CD4-positive, alpha-beta T cell treated with Interleukin-15 for 1 hour (primary cell): Measurements from ENCODE around the gene CBX6.
"Not testable (repeated sequence)": the region's sequence is repeated elsewhere in the genome, so short reads cannot be mapped to it uniquely, and the experiment has no call there.

Experiments
- DNase-seq: peaks from one replicate; pipeline ENCODE4 v3.0.0-alpha.2; 2020

CBX6 gene

GRCh38 chr22:38872172-38872830 is at the start of gene CBX6:
Gene CBX6 (minus strand): TSS chr22:38872216. CDS start chr22:38872190, 26 bp downstream.
- peak; percentile 94 for DNase-seq

DNA sequence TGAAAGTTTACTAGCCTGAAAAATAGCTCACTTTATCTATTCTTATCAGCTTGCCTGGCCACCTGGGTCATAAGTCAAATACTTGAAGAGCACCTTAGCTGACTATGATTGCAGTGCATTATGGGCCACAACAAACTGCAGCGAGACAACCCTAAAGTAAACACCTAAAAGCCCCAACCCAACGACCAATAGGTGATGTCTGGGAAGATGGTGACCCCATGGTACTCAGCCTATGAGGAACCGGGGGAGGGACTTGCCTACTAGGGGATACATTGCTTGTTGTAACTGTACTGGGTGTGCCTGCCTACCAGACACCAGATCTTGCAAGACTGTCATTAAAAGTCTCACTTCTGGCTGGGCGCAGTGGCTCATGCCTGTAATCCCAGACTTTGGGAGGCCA is 49.8 kb upstream of the CBX6 start:
- DNase-seq: no peak

DNA sequence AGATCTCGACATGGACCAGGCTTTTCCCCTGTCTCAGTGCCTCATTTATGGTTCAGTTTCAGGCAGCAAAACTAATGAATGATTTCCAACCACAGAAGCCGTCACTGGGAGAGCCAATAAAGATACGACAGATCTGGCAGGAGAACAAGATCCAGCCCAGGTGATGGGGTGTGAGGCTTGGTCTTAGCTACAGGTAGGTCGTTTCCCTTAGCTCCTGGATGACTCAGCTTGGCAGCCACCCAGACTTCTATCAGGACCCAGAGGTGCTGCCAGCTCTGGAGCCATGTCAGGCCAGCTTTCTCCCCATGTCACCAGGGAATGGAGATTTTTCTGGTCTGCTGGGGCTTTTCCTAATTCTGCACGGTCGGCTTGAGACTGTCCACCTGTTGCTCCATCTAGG is 49.1 kb upstream of the CBX6 start:
- no peak for DNase-seq

DNA sequence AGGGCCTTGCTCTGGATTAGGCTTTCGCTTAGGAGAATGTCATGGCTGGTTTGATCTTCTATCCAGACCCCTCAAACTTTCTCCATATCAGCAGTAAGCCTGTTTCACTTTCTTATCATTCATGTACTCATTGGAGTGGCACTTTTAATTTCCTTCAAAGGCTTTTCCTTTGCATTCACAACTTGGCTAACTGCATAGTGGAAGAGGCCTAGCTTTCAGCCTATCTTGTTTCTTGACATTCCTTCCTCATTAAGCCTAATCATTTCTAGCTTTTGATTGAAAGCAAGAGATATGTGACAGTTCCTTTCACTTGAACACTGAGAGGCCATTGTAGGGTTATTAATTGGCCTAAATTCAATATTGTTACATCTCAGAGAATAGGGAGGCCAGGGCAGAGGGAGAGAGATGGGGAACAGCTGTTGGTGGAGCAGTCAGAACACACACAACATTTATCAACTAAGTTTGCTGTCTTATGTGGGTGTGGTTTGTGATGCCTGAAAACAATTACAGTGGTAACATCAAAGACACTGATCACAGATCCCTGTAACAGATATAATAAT is 47.7 kb upstream of the CBX6 start:
- no peak for DNase-seq

DNA sequence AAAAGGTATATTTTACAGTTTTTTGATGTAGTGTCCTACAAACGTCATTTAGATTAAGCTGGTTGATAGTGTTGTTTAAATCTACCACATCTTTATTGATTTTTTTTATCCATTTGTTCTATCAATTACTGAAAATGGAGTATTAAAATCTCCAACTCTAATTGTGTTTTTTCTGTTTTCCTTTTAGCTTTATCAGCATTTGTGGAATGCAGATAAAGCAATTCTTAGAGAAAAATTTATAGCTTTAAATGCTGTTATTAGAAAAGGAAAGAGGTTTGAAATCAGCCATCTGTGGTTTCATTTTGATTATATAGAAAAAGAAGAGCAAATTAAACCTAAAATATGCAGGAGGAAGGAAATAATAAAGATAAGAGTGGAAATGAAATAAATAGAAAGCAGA is 39.4 kb upstream of the CBX6 start:
- no peak for DNase-seq

- no peak for DNase-seq
These were observed 35.8 kb upstream of the CBX6 start for GRCh38 chr22:38907767-38908166.

GRCh38 chr22:38906052-38906451 is 34.0 kb upstream of the CBX6 start:
- DNase-seq: no peak

GRCh38 chr22:38904052-38904617 is 32.1 kb upstream of the CBX6 start:
- not testable (repeated sequence) for DNase-seq

DNA sequence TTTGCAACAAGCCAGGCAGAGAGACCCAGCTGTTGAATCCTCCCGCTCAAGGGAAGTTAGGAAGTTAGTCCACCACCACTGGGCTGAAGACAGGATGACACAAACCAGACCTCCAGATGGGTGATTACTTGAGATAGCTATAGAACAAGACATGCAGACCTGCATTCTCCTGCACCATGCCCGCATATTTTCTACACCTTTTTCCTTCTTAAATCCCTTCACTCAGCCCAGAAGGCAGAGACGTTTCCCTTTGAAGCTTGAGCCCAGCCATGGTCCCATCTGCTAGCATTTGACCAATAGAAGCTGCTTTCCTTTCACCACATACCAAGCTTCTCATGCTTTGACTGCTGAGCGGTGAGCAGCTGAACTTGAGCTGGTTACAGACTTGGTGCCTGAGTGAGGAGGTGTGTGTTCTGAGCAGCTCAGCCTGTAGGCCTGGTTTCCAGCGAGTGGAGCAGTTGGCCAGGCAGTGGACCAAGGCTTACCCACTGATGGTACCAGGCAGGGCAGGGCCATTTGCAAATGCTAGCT is 29.2 kb upstream of the CBX6 start:
- no peak for DNase-seq

GRCh38 chr22:38900677-38901076 is 28.7 kb upstream of the CBX6 start:
- no peak for DNase-seq

- no peak for DNase-seq
These were observed 19.2 kb upstream of the CBX6 start for GRCh38 chr22:38891256-38891655.

GRCh38 chr22:38890377-38890776 is 18.4 kb upstream of the CBX6 start:
- no peak for DNase-seq

DNA sequence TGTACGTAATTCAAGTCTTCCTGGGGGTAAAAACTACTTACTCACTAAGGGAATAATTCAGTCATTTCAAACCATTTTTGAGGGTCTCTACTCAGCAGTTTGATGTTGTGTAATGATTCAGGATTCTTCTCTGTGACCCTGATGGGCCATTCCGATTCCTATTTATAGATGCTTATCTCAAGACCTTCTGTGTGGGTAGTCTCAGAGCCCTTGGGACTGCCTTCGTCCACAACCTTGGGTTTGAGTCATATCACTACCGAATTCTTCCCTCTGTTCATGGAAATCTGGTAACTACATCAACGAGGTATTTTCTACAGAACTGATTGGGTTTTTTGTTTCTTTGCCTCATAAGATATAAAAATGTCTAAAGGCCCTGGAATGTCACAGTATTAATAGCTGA is 14.3 kb upstream of the CBX6 start:
- DNase-seq: no peak

DNA sequence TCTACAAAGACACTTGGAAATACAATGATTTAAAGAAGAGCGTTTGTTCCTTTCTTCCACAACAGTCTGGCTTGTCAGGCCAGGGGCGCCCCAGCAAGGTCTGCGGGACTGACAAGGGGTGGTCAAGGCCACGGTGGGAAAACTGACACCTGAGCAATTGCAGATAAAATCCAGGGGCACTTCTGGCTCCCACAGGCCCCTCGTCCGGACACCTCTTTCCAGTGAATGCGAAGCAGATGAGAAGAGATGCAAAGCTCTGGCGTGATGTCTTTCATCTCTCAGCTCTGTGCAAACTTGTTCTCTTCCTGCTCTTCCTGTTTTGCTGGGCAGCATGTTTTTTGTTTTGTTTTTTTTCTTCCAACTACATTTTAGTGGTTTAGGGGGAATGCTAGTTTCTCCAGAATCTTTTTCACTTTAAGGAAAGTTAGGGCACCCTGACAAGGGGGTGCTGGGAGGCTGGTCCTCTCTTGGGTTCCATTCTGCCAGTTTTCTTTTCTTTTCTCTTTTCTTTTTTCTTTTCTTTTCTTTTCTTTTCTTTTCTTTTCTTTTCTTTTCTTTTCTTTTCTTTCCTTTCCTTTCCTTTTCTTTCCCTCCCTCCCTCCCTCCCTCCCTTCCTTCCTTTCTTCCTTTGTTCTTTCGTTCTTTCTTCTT is 11.1 kb upstream of the CBX6 start:
- DNase-seq: no peak

GRCh38 chr22:38881997-38882879 is 10.2 kb upstream of the CBX6 start:
- DNase-seq: no peak

DNA sequence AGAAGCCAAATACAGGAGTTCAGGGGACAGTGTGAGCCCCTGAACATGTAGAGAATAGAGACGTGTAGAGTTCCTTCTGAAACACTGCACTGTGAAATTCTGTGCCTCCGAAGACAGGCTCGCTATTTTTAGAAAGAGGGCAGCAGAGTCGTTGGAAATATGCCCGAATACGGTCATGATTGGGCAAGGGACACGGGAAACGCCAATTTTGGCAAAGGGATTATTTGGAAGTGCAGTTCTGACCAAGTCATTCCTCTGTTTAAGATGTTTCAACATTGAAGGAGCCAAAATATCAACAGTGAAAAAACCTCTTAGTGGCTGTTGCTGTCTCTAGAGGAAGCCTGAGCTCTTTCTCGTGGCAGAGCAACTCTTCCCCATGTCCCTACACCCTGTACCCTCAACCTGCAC is 9.5 kb upstream of the CBX6 start:
- DNase-seq: no peak

DNA sequence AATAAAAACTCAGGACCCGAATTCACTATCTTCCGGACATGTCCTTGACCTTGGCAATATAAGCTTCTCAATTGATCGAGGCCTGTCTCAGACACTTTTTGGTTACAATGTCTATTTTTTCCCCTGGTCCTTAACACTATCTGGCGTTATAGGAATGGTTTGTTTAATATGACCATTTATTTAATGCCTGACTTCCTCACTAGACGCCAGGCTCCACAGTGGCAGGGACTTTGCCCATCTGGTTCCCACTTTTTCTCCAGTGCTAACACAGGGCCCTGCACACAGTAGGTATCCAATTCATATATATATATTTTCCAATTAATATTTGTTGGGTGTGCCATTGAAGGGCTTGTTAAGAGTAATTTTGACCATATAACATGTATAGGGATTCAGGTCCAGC is 7.9 kb upstream of the CBX6 start:
- DNase-seq: no peak

GRCh38 chr22:38879108-38879729 is 7.2 kb upstream of the CBX6 start:
- no peak for DNase-seq

DNA sequence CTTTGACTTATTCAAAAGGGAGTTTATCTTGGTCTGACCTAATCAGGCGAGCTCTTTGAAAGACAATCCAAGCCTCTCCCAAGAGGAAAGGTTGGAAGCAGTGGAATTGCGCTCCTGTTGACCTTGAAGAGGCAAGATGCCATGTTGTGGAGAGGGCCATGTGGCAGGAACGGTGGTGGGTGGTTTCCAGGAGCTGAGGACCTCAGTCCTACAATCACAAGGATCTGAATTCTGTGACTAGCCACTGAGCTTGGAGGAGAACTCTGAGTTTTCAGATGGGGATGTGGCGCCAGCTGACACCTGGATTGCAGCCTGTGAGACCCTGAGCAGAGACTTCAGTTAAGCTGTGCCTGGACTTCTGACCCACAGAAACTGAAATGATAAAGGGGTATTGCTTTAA is 6.0 kb upstream of the CBX6 start:
- no peak for DNase-seq

GRCh38 chr22:38874529-38875222 is 2.7 kb upstream of the CBX6 start:
- DNase-seq: no peak

DNA sequence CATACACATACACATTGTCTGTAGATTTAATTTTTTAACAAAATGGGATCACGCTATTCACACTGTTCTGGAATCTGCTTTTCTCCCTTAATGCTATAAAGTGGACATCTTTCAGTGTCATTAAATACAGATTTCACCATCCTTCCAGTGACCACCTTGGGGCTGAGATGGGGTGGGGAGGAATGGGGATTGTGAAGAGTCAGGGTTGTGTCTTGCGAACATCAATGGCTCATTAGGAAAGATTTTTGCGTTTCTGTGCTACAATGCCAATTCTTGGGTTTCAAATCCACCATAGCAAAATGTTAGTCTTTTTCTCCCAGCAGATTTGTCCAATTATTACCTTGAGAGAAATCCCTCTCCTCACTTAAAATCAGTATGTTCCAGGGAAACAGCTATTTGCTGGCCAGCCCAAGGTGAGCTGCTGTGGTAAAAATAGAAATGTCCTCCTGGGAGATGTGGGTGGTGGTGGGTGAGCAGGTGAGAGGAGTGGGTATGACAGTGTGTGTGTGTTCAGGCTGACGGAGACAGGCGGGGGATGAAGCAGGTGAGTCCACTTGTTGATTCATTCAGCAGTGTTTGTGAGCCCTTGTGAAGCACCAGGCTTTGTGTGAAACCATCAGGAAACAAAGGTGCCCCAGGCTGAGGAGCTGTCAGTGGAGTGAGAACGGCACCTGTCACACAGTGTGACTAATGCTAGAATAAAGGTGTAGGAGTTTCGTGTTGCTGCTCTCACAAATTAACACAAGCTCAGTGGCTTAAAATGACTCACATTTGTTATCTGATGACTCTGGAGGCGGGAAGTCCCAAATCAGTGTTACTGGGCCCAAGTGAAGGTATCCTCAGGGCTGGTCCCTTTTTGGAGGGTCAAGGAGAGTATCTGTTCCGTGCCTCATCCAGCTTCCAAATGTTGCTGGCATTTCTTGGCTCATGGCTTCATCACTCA is 1.7 kb upstream of the CBX6 start:
- peak; percentile 44 for DNase-seq
